ENCODE results near the gene UNCX.
"Not testable (repeated sequence)": the region's sequence is repeated elsewhere in the genome, so short reads cannot be mapped to it uniquely, and the experiment has no call there.

Gene UNCX

GRCh38 chr7:1209097-1209496 is 23.6 kb upstream of the UNCX start:
- no peak for TF ChIP-seq CTCF (IDR thresholded peaks at IDR 0.05; ENCODE audit: control insufficient read depth, insufficient read depth, low read depth, low read length, missing control alignments)
- no peak for DNase-seq (ENCODE audit: low read depth)
- H3K4me3 ChIP-seq (ENCODE audit: control insufficient read depth, low read depth, low read length), result no peak overlapping the region

- no peak overlapping the region for H3K4me3 ChIP-seq (ENCODE audit: control insufficient read depth, low read depth, low read length)
- DNase-seq (ENCODE audit: low read depth), result no peak
Observed at GRCh38 chr7:1210321-1210978, 22.2 kb upstream of the UNCX start.

GRCh38 chr7:1210979-1211608 is 21.6 kb upstream of the UNCX start:
- TF ChIP-seq CTCF (IDR thresholded peaks at IDR 0.05; ENCODE audit: control insufficient read depth, insufficient read depth, low read depth, low read length, missing control alignments), result no peak
- H3K4me3 ChIP-seq (ENCODE audit: control insufficient read depth, low read depth, low read length), result no peak overlapping the region
- no peak for DNase-seq (ENCODE audit: low read depth)

More at GRCh38 chr7:1210321-1210978, 22.2 kb upstream of the UNCX start:
- no peak for TF ChIP-seq CTCF (IDR thresholded peaks at IDR 0.05; ENCODE audit: control insufficient read depth, insufficient read depth, low read depth, low read length, missing control alignments)

- DNase-seq (ENCODE audit: low read depth), result no peak
- no peak for TF ChIP-seq CTCF (IDR thresholded peaks at IDR 0.05; ENCODE audit: control insufficient read depth, insufficient read depth, low read depth, low read length, missing control alignments)
- H3K4me3 ChIP-seq (ENCODE audit: control insufficient read depth, low read depth, low read length), result no peak overlapping the region
Observed at GRCh38 chr7:1211611-1212010, 21.1 kb upstream of the UNCX start.

GRCh38 chr7:1212025-1212424 is 20.6 kb upstream of the UNCX start:
- not testable (repeated sequence) for DNase-seq (ENCODE audit: low read depth); H3K4me3 ChIP-seq (ENCODE audit: control insufficient read depth, low read depth, low read length)

GRCh38 chr7:1214516-1214915 is 18.2 kb upstream of the UNCX start:
- no peak overlapping the region for H3K4me3 ChIP-seq (ENCODE audit: control insufficient read depth, low read depth, low read length)
- DNase-seq (ENCODE audit: low read depth), result no peak
- TF ChIP-seq CTCF (IDR thresholded peaks at IDR 0.05; ENCODE audit: control insufficient read depth, insufficient read depth, low read depth, low read length, missing control alignments), result no peak

- TF ChIP-seq CTCF (IDR thresholded peaks at IDR 0.05; ENCODE audit: control insufficient read depth, insufficient read depth, low read depth, low read length, missing control alignments), result no peak
- DNase-seq (ENCODE audit: low read depth), result no peak
- no peak overlapping the region for H3K4me3 ChIP-seq (ENCODE audit: control insufficient read depth, low read depth, low read length)
Observed at GRCh38 chr7:1218541-1219165, 14.0 kb upstream of the UNCX start.
